ENCODE data around the gene OVOL1. TPM values are rescaled to one million over a fixed set of nuclear protein-coding genes. Genes with fewer than 3 reads are reported as not detected.
A peak's percentile ranks its signal among the peaks of the same experiment; 100 is the strongest.

OVOL1 gene
- total and polyA plus RNA-seq, 7 donors, result 16.6 to 30.0 (median 22.7) TPM; not detected in 4

GRCh38 chr11:65779669-65779918 lies 7.3 kb upstream of the OVOL1 start:
- intact Hi-C loops (cut with DNase I), result loop anchor here (5.0 kb wide), 1 partner anchor 208 kb away; no protein-coding TSS in a partner anchor
- TF ChIP-seq POLR2A (IDR thresholded peaks at IDR 0.05), result no peak
- no peak for TF ChIP-seq CTCF (IDR thresholded peaks at IDR 0.05)
- TF ChIP-seq EP300 (IDR thresholded peaks at IDR 0.05), result no peak
- TF ChIP-seq POLR2AphosphoS5 (IDR thresholded peaks at IDR 0.05), result no peak
- Histone ChIP-seq H3K27ac (peak overlapping the region; percentile 73 to 85 (median 78)), H3K4me3 (peak overlapping the region; percentile 69 to 99 (median 79)), H3K4me1 (peaks cover 0 to 29% (median 21%) of the 10 kb centered on the region in 4 donors), H3K9me3 (no peaks in the 10 kb centered on the region), H3K27me3 (peaks cover 0 to 3% (median 0%) of the 10 kb centered on the region in 3 donors), H3K36me3 (peaks cover 0 to 31% (median 14%) of the 10 kb centered on the region in 4 donors)
- no peak for DNase-seq
- whole genome bisulfite sequencing, 2 donors, result 67 to 86% methylated on average over 12 of the region's 12 CpGs

GRCh38 chr11:65779919-65780769 lies 6.7 kb upstream of the OVOL1 start:
- Histone ChIP-seq H3K27me3 (peaks cover 0 to 9% (median under 1%) of the 10 kb centered on the region in 3 donors), H3K9me3 (no peaks in the 10 kb centered on the region), H3K27ac (peak overlapping the region; percentile 73 to 85 (median 78)), H3K36me3 (peaks cover 0 to 31% (median 14%) of the 10 kb centered on the region in 4 donors), H3K4me1 (peaks cover 0 to 29% (median 21%) of the 10 kb centered on the region in 4 donors), H3K4me3 (peak overlapping the region; percentile 69 to 99 (median 79))
- intact Hi-C loops (cut with DNase I), result loop anchor here (1.0 to 5.0 kb wide), 3 partner anchors 38 to 207 kb away; partner anchors contain the start of gene KAT5
- TF ChIP-seq CTCF (IDR thresholded peaks at IDR 0.05) (peak; percentile 92 to 97 (median 96)), POLR2A (IDR thresholded peaks at IDR 0.05) (peak in 1 of 2 donors; percentile 16), POLR2AphosphoS5 (IDR thresholded peaks at IDR 0.05) (peak in 3 of 4 donors; percentile 19 to 73 (median 69)), EP300 (IDR thresholded peaks at IDR 0.05) (no peak)
- WGBS, 2 donors, result 2 to 4% methylated on average over 76 of the region's 76 CpGs
- peak; percentile 88 for DNase-seq

- H3K27me3 ChIP-seq, result peaks cover 3 to 15% (median 7%) of the 10 kb centered on the region in 3 donors
- 0 to 1% methylated on average over 59 of the region's 59 CpGs for WGBS, 2 donors
- H3K4me3 ChIP-seq, result peak within 1 kb of the TSS; percentile 69 to 99 (median 79)
- TF ChIP-seq CTCF (IDR thresholded peaks at IDR 0.05) (no peak), POLR2AphosphoS5 (IDR thresholded peaks at IDR 0.05) (peak in 1 of 4 donors; percentile 44)
- H3K4me1 ChIP-seq, result peaks cover 0 to 29% (median 21%) of the 10 kb centered on the region in 4 donors
- peaks cover 0 to 31% (median 14%) of the 10 kb centered on the region in 4 donors for H3K36me3 ChIP-seq
- intact Hi-C loops (cut with DNase I), result loop anchor here (1.0 to 2.0 kb wide), 2 partner anchors 38 to 68 kb away; partner anchors contain the start of gene KAT5
- H3K9me3 ChIP-seq, result no peaks in the 10 kb centered on the region
- peak within 1 kb of the TSS; percentile 73 to 85 (median 78) for H3K27ac ChIP-seq
- DNase-seq, result peak; percentile 76
These were observed 6.1 kb upstream of the OVOL1 start, which contains the start of gene AP5B1 for GRCh38 chr11:65780770-65781151. Gene AP5B1, minus strand, starts transcription at chr11:65780976. Its CDS starts 385 bp downstream, at chr11:65780591.

- intact Hi-C loops (cut with DNase I), result loop anchor here (2.0 kb wide), 1 partner anchor 69 kb away; the partner anchor contains the start of gene KAT5
- Histone ChIP-seq H3K4me1 (peaks cover 0 to 34% (median 26%) of the 10 kb centered on the region in 4 donors), H3K4me3 (peak overlapping the region; percentile 69 to 99 (median 79)), H3K27ac (peak overlapping the region; percentile 65 to 85 (median 74)), H3K36me3 (peaks cover 0 to 30% (median 14%) of the 10 kb centered on the region in 4 donors), H3K27me3 (peaks cover 9 to 21% (median 13%) of the 10 kb centered on the region in 3 donors), H3K9me3 (no peaks in the 10 kb centered on the region)
- TF ChIP-seq CTCF (IDR thresholded peaks at IDR 0.05) (peak in 1 of 4 experiments; percentile 12), EP300 (IDR thresholded peaks at IDR 0.05) (no peak), POLR2AphosphoS5 (IDR thresholded peaks at IDR 0.05) (no peak), POLR2A (IDR thresholded peaks at IDR 0.05) (no peak)
- peak; percentile 72 for DNase-seq
- WGBS, 2 donors, result 12 to 15% methylated on average over 83 of the region's 83 CpGs
These were observed 5.5 kb upstream of the OVOL1 start for GRCh38 chr11:65781152-65781961.

All from sigmoid colon (tissue), 7 donors.